NCI-H748 (cell line): ENCODE measurements around the gene TRIM9.
"Not testable (repeated sequence)": the region's sequence is repeated elsewhere in the genome, so short reads cannot be mapped to it uniquely, and the experiment has no call there.

Experiments used
- DNase-seq: peaks from one replicate; lab custom pipeline; 2025; ENCODE audit not compliant: unreplicated experiment; lab: John Stamatoyannopoulos, UW

Gene TRIM9

GRCh38 chr14:50967103-50967502, 127.8 kb downstream of the TRIM9 start:
- no peak for DNase-seq

- peak; percentile 6 for DNase-seq
Measured at GRCh38 chr14:50964683-50965390, 130.1 kb downstream of the TRIM9 start.

DNA sequence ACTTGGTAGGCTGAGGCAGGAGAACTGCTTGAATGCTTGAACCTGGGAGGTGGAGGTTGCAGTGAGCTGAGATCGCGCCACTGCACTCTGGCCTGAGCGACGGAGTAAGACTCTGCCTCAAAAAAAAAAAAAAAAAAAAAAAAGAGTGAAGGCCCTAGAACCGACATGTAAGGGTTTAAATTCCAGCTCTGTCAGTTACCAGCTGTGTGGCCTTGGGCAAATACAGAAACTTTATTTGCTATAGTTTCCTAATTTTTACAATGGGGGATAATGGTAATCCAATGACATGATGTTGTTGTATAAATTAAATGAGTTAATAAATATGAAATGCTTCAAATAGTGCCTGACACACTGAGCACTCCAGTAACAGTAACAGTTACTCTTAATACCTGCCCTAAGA, 131.0 kb downstream of the TRIM9 start:
- no peak for DNase-seq

DNA sequence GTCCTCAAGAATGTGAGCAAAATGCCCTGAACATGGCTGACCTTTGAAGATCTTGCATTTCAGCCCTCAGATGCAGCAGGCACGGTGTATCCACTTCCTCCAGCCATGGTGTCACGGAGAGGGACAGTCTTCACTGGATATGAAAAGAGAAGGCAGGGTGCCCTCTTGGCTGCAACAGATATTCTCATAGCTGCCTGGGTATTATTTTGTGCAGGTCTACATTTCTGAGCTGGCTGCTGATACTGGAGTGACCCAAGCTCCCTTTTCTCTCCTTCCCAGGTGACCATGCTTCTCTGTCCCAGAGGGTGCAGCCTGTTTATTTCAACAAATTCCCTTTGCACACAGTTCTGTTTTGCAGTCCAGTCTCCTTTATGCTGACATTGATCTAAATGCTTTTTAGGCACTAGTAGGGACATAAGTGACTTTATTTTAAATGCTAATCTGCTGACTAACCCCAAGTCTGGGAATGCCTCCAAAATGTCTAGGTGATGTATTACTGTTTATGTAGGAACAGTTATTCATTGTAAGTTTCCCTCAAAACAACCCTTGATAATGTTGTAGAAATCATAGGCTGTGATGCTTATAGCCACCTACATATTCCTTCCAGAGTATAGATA, 133.2 kb downstream of the TRIM9 start:
- no peak for DNase-seq

DNA sequence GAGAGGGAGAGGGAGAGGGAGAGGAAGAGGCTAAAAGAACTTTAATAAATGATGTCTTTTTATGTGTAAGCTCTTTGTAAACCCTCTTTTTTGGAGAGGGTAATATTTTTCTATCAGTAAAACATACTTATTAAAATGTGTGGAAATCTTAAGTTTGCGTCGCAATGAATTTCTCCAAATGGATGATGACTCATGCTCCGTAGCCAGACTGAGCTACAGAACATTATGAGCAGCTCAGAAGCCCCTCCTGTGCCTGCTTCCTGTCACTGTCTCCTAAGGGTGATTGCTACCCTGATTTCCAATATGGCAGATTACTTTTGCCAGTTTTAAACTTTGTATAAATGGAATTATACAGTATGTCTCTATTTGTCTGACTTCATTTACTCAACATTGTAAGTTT, 137.6 kb downstream of the TRIM9 start:
- no peak for DNase-seq

DNA sequence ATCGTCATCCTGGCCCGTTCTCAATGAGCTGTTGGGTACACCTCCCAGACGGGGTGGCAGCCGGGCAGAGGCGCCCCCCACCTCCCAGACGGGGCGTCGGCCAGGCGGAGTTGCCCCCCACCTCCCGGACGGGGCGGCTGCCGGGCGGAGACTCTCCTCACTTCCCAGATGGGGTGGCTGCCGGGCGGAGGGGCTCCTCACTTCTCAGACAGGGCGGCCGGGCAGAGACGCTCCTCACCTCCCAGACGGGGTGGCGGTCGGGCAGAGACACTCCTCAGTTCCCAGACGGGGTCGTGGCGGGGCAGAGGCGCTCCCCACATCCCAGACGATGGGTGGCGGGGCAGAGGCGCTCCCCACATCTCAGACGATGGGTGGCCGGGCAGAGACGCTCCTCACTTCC, 138.5 kb downstream of the TRIM9 start:
- not testable (repeated sequence) for DNase-seq

DNA sequence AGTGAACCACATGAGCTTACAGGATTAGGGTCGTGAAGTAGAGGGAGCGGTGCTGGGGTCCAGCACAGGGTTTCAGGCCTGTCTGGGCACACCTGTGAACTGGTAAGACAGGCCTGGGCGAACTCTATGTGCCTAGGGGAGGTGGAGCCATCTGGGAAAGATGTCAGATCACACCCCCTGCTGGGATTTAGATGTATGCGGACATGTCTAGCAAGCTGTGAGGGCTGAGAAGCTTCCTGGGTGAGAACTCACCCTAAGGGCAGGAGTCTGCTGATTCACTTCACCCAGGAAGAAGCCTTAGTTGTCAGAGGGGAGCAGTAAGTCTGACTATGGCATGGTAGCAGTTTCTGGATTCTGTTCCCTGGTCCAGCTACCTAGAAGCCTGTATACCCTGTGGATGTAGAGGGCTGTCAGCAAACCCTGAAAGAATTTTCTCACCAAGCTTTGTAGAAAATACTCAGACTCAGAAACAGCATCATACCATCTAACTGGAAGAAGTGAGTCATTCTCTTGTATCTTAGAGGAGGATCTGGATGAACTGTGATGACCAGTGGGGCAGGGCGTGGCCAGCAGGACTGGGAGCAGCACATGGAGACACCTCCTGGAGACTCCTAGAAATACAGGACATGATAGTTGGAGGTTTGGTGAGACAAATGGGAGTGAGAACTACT, 139.4 kb downstream of the TRIM9 start:
- DNase-seq: peak; percentile 73

GRCh38 chr14:50954811-50955372, 140.0 kb downstream of the TRIM9 start:
- peak; percentile 57 for DNase-seq

GRCh38 chr14:50953502-50953901, 141.4 kb downstream of the TRIM9 start:
- no peak for DNase-seq

DNA sequence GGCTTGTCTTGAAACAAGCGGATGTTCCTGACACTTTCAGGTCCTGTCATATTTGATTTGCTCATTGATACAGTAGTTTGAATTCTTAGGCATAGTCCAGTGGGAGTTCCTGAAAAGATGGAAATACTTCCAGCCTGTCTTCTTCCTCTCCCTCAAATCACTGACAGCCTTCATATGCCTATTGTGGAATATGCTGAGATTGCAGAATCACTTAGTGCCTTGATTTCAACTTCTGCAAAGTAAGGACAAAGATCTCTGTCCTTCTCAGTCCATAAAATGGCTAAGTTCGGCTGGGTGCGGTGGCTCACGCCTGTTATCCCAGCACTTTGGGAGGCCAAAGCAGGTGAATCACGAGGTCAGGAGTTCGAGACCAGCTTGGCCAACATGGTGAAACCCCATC, 143.9 kb downstream of the TRIM9 start:
- DNase-seq: no peak

- no peak for DNase-seq
Measured at GRCh38 chr14:50948205-50948604, 146.7 kb downstream of the TRIM9 start.

DNA sequence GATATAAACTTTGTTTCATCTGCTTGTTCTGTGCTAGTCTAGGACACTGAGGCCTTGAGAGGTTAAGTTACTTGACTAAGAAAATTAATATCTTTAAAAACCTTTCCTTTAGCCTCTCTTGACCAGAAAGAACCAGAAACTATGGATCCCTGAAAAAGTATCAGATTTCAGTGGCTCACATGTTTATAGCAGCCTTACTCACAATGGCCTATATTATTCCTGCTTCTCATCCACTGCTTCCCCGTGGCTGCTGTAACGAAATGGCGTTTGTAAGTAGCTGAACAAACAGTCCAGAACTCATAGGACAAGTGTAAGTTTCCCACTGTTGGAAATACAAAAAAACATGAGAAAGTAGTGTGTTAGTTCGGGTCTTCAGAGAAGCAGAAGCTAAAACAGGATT, 147.5 kb downstream of the TRIM9 start:
- DNase-seq: peak; percentile 28

DNA sequence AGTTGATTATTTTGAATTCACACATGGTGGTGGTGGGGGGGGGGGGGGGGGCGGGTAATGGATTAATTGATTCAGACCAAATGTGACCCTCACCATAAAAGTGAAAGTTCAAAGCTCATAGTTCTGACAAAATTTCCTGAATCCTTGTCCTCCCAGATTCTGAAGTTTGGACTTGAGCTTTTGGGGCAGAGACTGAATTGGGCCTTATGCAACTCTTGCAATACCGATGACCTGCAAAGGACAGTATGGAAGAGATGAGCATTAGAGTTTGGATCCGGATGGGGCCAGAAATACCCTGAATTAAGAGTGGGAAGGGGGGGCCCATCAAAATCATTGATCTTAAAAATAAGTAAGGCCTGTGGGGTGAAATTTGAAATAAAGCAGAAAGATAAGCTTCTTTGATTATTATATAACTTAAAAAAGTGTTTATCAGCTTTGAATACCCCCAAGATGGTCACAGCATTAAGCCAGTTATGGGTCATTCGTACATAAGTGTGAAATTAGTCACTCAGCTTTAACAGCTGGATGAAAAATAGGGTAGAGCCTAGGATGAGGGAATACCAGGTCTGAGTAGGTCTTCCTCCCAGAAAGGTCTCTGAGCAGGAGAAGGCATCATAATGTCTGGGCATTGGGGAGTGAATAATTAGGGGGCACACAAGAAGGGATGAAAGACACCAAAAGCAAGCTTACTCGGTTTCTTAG, 148.5 kb downstream of the TRIM9 start:
- no peak for DNase-seq

DNA sequence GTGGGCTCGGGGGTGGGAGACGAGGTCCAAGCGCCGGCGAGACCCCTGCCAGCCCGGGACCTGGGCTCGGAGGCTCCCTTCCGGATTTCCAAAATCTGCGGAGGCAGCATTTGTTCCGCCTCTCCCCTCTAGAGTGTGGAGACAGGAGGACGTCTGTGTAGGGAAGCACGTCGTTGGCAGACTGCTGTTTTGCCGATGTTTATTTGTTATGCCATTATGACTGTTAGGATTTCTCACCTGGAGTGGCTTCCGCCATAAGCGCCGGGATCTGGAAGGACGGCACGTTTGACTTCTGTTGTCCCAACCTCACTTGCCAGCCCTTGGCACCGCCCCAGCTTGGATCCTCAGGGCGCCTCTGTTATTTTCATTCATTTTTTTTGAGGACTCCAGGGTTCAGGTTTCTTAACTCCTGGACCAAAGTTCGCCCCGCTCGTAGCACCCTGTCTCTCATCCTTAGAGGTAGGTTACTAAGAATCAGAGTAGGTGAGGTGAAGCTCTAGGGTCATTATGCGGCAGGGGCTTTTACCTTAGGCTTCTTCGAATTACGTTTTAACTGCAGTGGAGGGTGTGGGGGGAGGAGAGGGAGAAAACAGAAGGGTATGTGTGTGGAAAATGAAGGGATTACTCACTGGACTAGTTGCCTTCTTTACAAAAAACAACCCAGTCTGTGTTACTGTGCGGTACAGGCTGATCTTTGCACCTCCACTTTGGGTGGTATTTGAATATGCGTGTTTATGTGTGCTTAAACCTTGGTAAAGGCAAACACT, 150.1 kb downstream of the TRIM9 start:
- DNase-seq: peak; percentile 86

DNA sequence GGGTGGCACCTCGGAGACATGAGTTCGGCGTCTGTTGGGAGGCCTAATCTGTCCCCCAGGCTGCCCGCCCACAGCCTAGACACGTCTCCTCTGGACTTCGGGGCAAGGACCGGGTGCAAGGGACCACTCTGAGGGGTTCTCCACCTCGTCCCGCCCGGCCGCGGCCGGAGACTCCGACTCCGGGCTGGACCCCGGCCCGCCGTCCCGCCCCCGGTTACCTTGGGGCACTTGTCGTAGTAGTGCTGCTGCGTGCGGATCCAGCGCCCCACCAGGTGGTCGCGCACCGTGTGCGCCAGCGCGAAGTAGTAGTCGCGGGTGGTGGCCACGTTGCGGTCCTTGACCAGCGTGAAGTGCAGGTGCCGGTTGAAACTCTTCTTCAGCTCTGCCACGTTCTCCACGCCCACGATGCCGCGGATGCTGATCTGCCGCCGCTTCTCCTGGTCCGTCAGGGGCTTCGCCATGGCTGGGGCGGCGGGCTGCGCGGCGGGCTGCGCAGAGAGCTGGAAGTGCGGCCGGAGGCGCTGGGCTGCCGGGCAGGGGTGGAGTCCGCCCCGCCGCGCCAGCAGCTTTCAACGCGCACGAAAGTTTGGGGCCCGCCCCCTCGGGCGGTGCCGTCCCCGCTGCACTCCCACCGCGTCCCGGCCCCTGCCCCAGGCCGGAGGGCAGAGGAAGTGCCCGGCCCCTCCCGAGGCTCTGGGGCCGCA, 150.8 kb downstream of the TRIM9 start, which contains the start of gene PYGL:
PYGL (minus strand) TSS at position 541 of the 704 bp plus-strand sequence; CDS start at position 461, 80 bp downstream.
- DNase-seq: peak; percentile 81

- peak; percentile 10 for DNase-seq
Measured at GRCh38 chr14:50943261-50943942, 151.5 kb downstream of the TRIM9 start.

GRCh38 chr14:50941638-50942037, 153.3 kb downstream of the TRIM9 start:
- DNase-seq: not testable (repeated sequence)

GRCh38 chr14:50941151-50941550, 153.8 kb downstream of the TRIM9 start:
- no peak for DNase-seq

DNA sequence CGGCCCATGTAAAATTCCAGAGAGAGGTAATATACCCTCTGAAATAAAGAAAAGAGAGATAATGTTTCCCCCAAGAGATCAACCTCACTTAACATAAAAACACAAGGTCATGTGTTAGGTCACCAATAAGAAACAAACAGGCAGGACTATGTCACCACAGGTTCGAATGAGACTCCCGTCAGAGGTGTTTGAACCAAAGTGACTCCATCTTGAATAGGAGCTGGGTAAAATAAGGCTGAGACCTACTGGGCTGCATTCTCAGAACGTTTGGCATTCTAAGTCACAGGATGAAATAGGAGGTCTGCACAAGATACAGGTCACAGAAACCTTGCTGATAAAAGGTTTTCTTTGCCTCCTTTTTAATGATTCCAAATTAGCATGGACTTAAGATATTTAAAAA, 157.1 kb downstream of the TRIM9 start:
- DNase-seq: no peak
